Measurements from ENCODE around the gene TXNRD2. TPM values are rescaled to one million over a fixed set of nuclear protein-coding genes. Genes with fewer than 3 reads are reported as not detected.

TXNRD2 gene
- total RNA-seq, 1 donor from 2014 or later: 46.0 TPM

GRCh38 chr22:19904174-19904856, 37.3 kb downstream of the TXNRD2 start:
- no peak for DNase-seq (ENCODE audit: low spot score in 2 of 2)
- no peak for TF ChIP-seq CTCF (IDR thresholded peaks at IDR 0.05)
- Histone ChIP-seq H3K27ac (no peak overlapping the region), H3K4me3 (no peak overlapping the region), H3K27me3 (no peaks in the 10 kb centered on the region), H3K9me3 (no peaks in the 10 kb centered on the region), H3K36me3 (peaks cover 13 to 24% of the 10 kb centered on the region in 2 donors), H3K4me1 (no peaks in the 10 kb centered on the region)
- intact Hi-C loops (cut with DNase I): no loop called here

- Histone ChIP-seq H3K27me3 (no peaks in the 10 kb centered on the region), H3K4me1 (no peaks in the 10 kb centered on the region), H3K36me3 (peaks cover 19 to 32% of the 10 kb centered on the region in 2 donors), H3K4me3 (no peak overlapping the region), H3K27ac (no peak overlapping the region), H3K9me3 (no peaks in the 10 kb centered on the region)
- intact Hi-C loops (cut with DNase I): no loop called here
- no peak for TF ChIP-seq CTCF (IDR thresholded peaks at IDR 0.05)
- no peak for DNase-seq (ENCODE audit: low spot score in 2 of 2)
Observed at GRCh38 chr22:19903513-19903912, 38.1 kb downstream of the TXNRD2 start.

- Histone ChIP-seq H3K27ac (no peak overlapping the region), H3K4me1 (no peaks in the 10 kb centered on the region), H3K36me3 (peaks cover 24 to 32% of the 10 kb centered on the region in 2 donors), H3K9me3 (no peaks in the 10 kb centered on the region), H3K27me3 (no peaks in the 10 kb centered on the region), H3K4me3 (no peak overlapping the region)
- intact Hi-C loops (cut with DNase I): no loop called here
- TF ChIP-seq CTCF (IDR thresholded peaks at IDR 0.05): no peak
- DNase-seq (ENCODE audit: low spot score in 2 of 2): no peak
Observed at GRCh38 chr22:19903031-19903430, 38.6 kb downstream of the TXNRD2 start.

- Histone ChIP-seq H3K27me3 (no peaks in the 10 kb centered on the region), H3K4me3 (no peak overlapping the region), H3K4me1 (no peaks in the 10 kb centered on the region), H3K27ac (no peak overlapping the region), H3K9me3 (no peaks in the 10 kb centered on the region), H3K36me3 (peaks cover 27 to 40% of the 10 kb centered on the region in 2 donors)
- intact Hi-C loops (cut with DNase I): no loop called here
- TF ChIP-seq CTCF (IDR thresholded peaks at IDR 0.05): no peak
- DNase-seq (ENCODE audit: low spot score in 2 of 2): no peak
Observed at GRCh38 chr22:19902245-19902715, 39.3 kb downstream of the TXNRD2 start.

GRCh38 chr22:19901577-19902244, 39.9 kb downstream of the TXNRD2 start:
- TF ChIP-seq CTCF (IDR thresholded peaks at IDR 0.05): no peak
- H3K4me3 ChIP-seq: no peak overlapping the region
- DNase-seq (ENCODE audit: low spot score in 2 of 2): no peak
- H3K9me3 ChIP-seq: no peaks in the 10 kb centered on the region
- no peak overlapping the region for H3K27ac ChIP-seq
- no peaks in the 10 kb centered on the region for H3K4me1 ChIP-seq
- peaks cover 27 to 45% of the 10 kb centered on the region in 2 donors for H3K36me3 ChIP-seq
- no peaks in the 10 kb centered on the region for H3K27me3 ChIP-seq
- intact Hi-C loops (cut with DNase I): no loop called here

Measured in ascending aorta (tissue), 2 donors.